K562 (cell line): ENCODE measurements around the gene STAT6. TPM values are rescaled to one million over a fixed set of nuclear protein-coding genes. Genes with fewer than 3 reads are reported as not detected.
A peak's percentile ranks its signal among the peaks of the same experiment; 100 is the strongest.

ENCODE experiments used
- AFF1 ChIP-seq, 2 experiments: fragments of 450-650 bp; IDR thresholded peaks; 2 replicates each; pipeline ENCODE4 v1.6.1; 2018; ENCODE audit warnings: mild to moderate bottlenecking in 2 of 2, low read depth in 1 of 2; ENCODE audit not compliant: partially characterized antibody in 2 of 2
- CREM ChIP-seq: IDR thresholded peaks from 2 replicates; pipeline ENCODE4 v1.6.1; 2014; ENCODE audit warnings: antibody characterized with exemption, low read depth
- GTF2E2 ChIP-seq: fragments of 200-800 bp; sonication (Bioruptor generic); IDR thresholded peaks from 2 replicates; pipeline ENCODE4 v1.6.1; 2016; ENCODE audit warnings: missing genetic modification characterization, missing compliant biosample characterization
- HSF4 ChIP-seq: fragments of 250-450 bp; sonication (Bioruptor Pico); IDR thresholded peaks from 2 replicates; pipeline ENCODE4 v2.1.2; 2022; ENCODE audit warnings: mild to moderate bottlenecking, moderate library complexity, borderline replicate concordance
- NCOA1 ChIP-seq: fragments of 450-650 bp; IDR thresholded peaks from 2 replicates; pipeline ENCODE4 v1.6.1; 2016; ENCODE audit warnings: low read depth
- PRMT5 ChIP-seq: sonication (generic); formaldehyde crosslinking; IDR thresholded peaks from 2 replicates; pipeline ENCODE4 v1.5.0; 2020; ENCODE audit warnings: missing genetic modification reagents
- REST ChIP-seq, 2 experiments: fragments of 450-650 bp; formaldehyde crosslinking in 1 of 2; IDR thresholded peaks; 2 replicates each; pipeline versions ENCODE4 v1.4.0 to v1.6.1; 2014 to 2020; ENCODE audit warnings: mild to moderate bottlenecking in 2 of 2, borderline replicate concordance in 1 of 2, low read depth in 1 of 2
- SMAD2 ChIP-seq: fragments of 150-350 bp; IDR thresholded peaks from 2 replicates; pipeline ENCODE4 v1.6.1; 2014; ENCODE audit warnings: low read depth, mild to moderate bottlenecking, low read length
- SPI1 ChIP-seq: IDR thresholded peaks from 2 replicates; pipeline ENCODE4 v1.6.1; 2011; ENCODE audit warnings: low read depth, low read length, control low read depth, borderline replicate concordance
- ZNF239 ChIP-seq: fragments of 250-450 bp; sonication (Bioruptor Pico); IDR thresholded peaks from 2 replicates; pipeline ENCODE4 v1.4.0; 2020; ENCODE audit warnings: mild to moderate bottlenecking
- ZNF586 ChIP-seq: fragments of 450-650 bp; formaldehyde crosslinking; conservative IDR thresholded peaks from 2 replicates; pipeline ENCODE4 v1.4.0; 2020; ENCODE audit warnings: mild to moderate bottlenecking, moderate library complexity
- ZNF699 ChIP-seq: fragments of 250-450 bp; sonication (Bioruptor Pico); IDR thresholded peaks from 2 replicates; pipeline ENCODE4 v1.8.0; 2021; ENCODE audit warnings: mild to moderate bottlenecking, moderate library complexity; ENCODE audit not compliant: insufficient replicate concordance
- polyA plus RNA-seq, 8 experiments: library from polyadenylated mRNA; depleted of rRNA in 4 of 8; stranded (reverse) in 5 of 8; unstranded in 3 of 8; fragments of >200 nt; fragmentation: Nextera tagmentation in 2 of 8; fragmentation: Illumina TruSeq in 1 of 8; extraction: Ambion mirVana in 2 of 8; extraction: Trizol in 1 of 8; gene quantifications; 2 replicates each; pipeline versions ENCODE4 v1.2.1 to v1.2.3, GENCODE V29; 2011 to 2014; ENCODE audit warnings: inconsistent platforms in 1 of 8, missing spikeins in 1 of 8
- total RNA-seq, 7 experiments: library from RNA; depleted of rRNA in 6 of 7; stranded (reverse); fragments of >200 nt in 6 of 7; fragmentation: Illumina TruSeq in 2 of 7; extraction: Trizol in 2 of 7; gene quantifications; 2 replicates each; pipeline versions ENCODE4 v1.2.1 to v1.2.3, GENCODE V29; 2011 to 2021; ENCODE audit warnings: low replicate concordance in 1 of 7
- TF ChIP-seq, protein P1 (sequence below): sonication (generic); formaldehyde crosslinking; IDR thresholded peaks from 2 replicates; pipeline ENCODE4 v1.8.0; 2022; ENCODE audit warnings: mild to moderate bottlenecking, low read depth, missing genetic modification reagents

STAT6 gene
- total and polyA plus RNA-seq, 9 of the 15 experiments (the other 6 are each of a cell fraction or from before 2014, with no cell fraction given): 2.4 to 49.5 (median 26.5) TPM

GRCh38 chr12:57111031-57111734 lies at the start of gene STAT6 (continued):
- TF ChIP-seq REST (IDR thresholded peaks at IDR 0.05; ENCODE audit: borderline replicate concordance) (peak; percentile 48), REST (CRISPR knock-in tag; IDR thresholded peaks at IDR 0.05; ENCODE audit: low read depth) (no peak), ZNF699 (CRISPR knock-in tag) (no peak), NCOA1 (no peak), PRMT5 (CRISPR knock-in tag) (no peak), ZNF586 (CRISPR knock-in tag) (no peak), HSF4 (no peak), SPI1 (peak; percentile 25; the same call in 1 of the 2 replicates), SMAD2 (no peak), ZNF239 (no peak), CREM (peak; percentile 76), AFF1 (IDR thresholded peaks at IDR 0.05; ENCODE audit: low read depth in 1 of 2, partially characterized antibody in 2 of 2) (peak in 1 of 2 experiments; percentile 32), GTF2E2 (tag) (no peak)
- TF ChIP-seq, protein P1, sequence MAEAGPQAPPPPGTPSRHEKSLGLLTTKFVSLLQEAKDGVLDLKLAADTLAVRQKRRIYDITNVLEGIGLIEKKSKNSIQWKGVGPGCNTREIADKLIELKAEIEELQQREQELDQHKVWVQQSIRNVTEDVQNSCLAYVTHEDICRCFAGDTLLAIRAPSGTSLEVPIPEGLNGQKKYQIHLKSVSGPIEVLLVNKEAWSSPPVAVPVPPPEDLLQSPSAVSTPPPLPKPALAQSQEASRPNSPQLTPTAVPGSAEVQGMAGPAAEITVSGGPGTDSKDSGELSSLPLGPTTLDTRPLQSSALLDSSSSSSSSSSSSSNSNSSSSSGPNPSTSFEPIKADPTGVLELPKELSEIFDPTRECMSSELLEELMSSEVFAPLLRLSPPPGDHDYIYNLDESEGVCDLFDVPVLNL (CRISPR knock-in tag): no peak
